Omental fat pad (tissue), 4 donors: ENCODE results near the gene INTS4. TPM values are rescaled to one million over a fixed set of nuclear protein-coding genes. Genes with fewer than 3 reads are reported as not detected.
"Not testable (repeated sequence)": the region's sequence is repeated elsewhere in the genome, so short reads cannot be mapped to it uniquely, and the experiment has no call there.

Experiments
- ATAC-seq: fragments of 150-250 bp; one replicate; pipeline ENCODE4 v1.9.1; 2016; ENCODE audit warnings: mild to moderate bottlenecking, moderate library complexity; ENCODE audit not compliant: low FRiP score
- DNase-seq: peaks from one replicate; pipeline ENCODE4 v3.0.0-alpha.2; 2019; ENCODE audit warnings: low spot score
- total RNA-seq, 4 donors: library from RNA; depleted of rRNA; stranded (reverse); fragments of >200 nt; gene quantifications; one replicate each; pipeline ENCODE4 v1.1.0, GENCODE V29; 2016
- TF ChIP-seq, protein P1 (sequence below), 3 donors: fragments of 450-650 bp; IDR thresholded peaks; one replicate each; pipeline ENCODE4 v1.5.1; 2016 to 2017; ENCODE audit warnings: antibody characterized with exemption in 3 of 3, mild to moderate bottlenecking in 3 of 3, moderate library complexity in 2 of 3

The INTS4 gene
- total RNA-seq, 4 donors from 2014 or later: 22.5 to 43.2 (median 28.7) TPM

DNA sequence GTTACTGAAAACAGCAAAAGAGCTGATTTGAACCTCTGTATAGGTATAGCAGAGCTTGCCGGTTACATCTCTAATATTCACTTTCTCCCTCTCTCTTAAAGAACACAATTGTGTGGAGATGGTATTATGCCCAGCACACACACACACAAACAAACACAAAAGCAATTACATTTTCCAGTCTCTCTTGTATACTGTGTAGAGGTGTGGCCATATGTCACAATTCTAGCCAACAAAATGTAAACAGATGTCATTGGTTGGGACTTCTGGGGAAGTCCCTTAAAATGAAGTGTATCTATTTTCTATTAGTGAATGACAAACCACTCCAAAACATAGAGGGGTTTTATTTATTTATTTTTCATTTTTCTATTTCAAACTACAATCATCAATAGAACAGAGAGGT, 15.8 kb upstream of the INTS4 start:
- DNase-seq (no peak), ATAC-seq (no peak)
- TF ChIP-seq, protein P1, sequence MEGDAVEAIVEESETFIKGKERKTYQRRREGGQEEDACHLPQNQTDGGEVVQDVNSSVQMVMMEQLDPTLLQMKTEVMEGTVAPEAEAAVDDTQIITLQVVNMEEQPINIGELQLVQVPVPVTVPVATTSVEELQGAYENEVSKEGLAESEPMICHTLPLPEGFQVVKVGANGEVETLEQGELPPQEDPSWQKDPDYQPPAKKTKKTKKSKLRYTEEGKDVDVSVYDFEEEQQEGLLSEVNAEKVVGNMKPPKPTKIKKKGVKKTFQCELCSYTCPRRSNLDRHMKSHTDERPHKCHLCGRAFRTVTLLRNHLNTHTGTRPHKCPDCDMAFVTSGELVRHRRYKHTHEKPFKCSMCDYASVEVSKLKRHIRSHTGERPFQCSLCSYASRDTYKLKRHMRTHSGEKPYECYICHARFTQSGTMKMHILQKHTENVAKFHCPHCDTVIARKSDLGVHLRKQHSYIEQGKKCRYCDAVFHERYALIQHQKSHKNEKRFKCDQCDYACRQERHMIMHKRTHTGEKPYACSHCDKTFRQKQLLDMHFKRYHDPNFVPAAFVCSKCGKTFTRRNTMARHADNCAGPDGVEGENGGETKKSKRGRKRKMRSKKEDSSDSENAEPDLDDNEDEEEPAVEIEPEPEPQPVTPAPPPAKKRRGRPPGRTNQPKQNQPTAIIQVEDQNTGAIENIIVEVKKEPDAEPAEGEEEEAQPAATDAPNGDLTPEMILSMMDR (IDR thresholded peaks at IDR 0.05): no peak

- TF ChIP-seq, protein P1 (IDR thresholded peaks at IDR 0.05): no peak
- ATAC-seq: no peak
- DNase-seq: no peak
Observed at GRCh38 chr11:78009062-78009461, 14.6 kb upstream of the INTS4 start.

DNA sequence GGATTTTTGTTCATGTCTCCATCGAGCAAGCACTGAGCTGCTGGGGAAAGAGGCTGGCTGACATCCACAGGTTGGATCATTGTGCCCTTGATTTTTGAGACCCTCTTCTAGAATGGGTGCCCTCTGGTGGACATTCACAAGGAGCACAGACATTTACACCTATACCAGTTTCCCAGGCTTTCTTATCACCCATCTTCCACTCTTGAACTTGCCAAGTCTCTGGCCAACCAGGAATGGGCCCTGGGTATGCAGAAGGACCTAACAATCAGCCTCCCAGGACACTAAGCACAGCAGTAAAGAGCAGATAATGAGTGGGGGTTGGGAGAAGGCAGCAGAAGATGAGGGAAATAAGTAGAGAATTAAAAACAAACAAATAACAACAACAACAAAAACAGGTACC, 5.7 kb upstream of the INTS4 start:
- no peak for DNase-seq
- TF ChIP-seq, protein P1 (IDR thresholded peaks at IDR 0.05): peak in 1 of 3 donors; percentile 18
- peak; percentile 62 for ATAC-seq

GRCh38 chr11:77999446-78000030, 5.1 kb upstream of the INTS4 start:
- DNase-seq (no peak), ATAC-seq (no peak)
- TF ChIP-seq, protein P1 (IDR thresholded peaks at IDR 0.05): no peak

DNA sequence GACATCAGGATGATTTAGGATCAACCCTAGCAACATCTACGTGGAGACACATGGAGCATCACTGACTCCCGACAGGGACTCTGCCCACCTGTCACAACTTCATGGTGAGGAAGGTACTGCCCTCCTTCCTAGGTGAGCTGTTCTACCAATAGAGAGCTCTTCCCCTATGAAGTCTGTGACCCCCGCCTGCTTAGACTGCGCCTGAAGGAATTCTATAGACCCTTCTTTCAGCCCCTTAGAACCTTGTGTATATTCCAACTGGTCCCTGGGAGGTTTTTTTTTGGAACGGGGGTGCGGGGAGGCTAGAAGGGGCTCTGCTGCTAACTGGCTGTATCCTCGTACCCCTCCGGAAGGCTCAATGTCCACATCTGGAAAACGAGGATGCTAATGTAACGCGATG, 566 bp downstream of the INTS4 start:
- DNase-seq (no peak), ATAC-seq (no peak)
- TF ChIP-seq, protein P1 (IDR thresholded peaks at IDR 0.05): no peak

GRCh38 chr11:77990981-77991380, 3.5 kb downstream of the INTS4 start:
- DNase-seq (no peak), ATAC-seq (no peak)
- TF ChIP-seq, protein P1 (IDR thresholded peaks at IDR 0.05): no peak

DNA sequence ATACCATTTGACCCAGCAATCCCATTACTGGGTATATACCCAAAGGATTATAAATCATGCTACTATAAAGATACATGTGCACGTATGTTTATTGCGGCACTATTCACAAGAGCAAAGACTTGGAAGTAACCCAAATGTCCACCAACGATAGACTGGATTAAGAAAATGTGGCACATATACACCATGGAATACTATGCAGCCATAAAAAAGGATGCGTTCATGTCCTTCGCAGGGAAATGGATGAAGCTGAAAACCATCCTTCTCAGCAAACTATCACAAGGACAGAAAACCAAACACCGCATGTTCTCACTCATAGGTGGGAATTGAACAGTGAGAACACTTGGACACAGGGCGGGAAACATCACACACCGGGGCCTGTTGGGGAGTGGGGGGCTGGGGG, 8.0 kb downstream of the INTS4 start:
- not testable (repeated sequence) for ATAC-seq, DNase-seq
